Nephron progenitor cell (in vitro differentiated cells): ENCODE results near the gene CRKL.

Experiments
- DNase-seq: peaks from one replicate; pipeline ENCODE4 v3.0.0; 2021
- H3K27ac Mint-ChIP-seq: 2 replicates; pipeline ENCODE4 v1.8.0; 2021; ENCODE audit warnings: mild to moderate bottlenecking, moderate library complexity, mixed read lengths
- H3K27me3 Mint-ChIP-seq: 2 replicates; pipeline ENCODE4 v1.8.0; 2021; ENCODE audit warnings: mild to moderate bottlenecking, low read depth, mixed read lengths; ENCODE audit not compliant: poor library complexity
- H3K36me3 Mint-ChIP-seq: 2 replicates; pipeline ENCODE4 v1.8.0; 2021; ENCODE audit warnings: low read depth, mixed read lengths
- H3K4me1 Mint-ChIP-seq: 2 replicates; pipeline ENCODE4 v1.8.0; 2021; ENCODE audit warnings: mixed read lengths
- H3K4me3 Mint-ChIP-seq: 2 replicates; pipeline ENCODE4 v1.8.0; 2021; ENCODE audit warnings: mild to moderate bottlenecking, moderate library complexity, mixed read lengths
- H3K9me3 Mint-ChIP-seq: 2 replicates; pipeline ENCODE4 v1.8.0; 2021; ENCODE audit warnings: mild to moderate bottlenecking, moderate library complexity, mixed read lengths
- CTCF ChIP-seq: fragments of 200-600 bp; sonication (generic); IDR thresholded peaks from 2 replicates; pipeline ENCODE4 v1.5.0; 2021; ENCODE audit warnings: antibody characterized with exemption

Gene CRKL

GRCh38 chr22:20963201-20964052, 46.2 kb downstream of the CRKL start:
- peak overlapping the region; percentile 39 for H3K4me3 Mint-ChIP-seq
- H3K36me3 Mint-ChIP-seq = no peaks in the 10 kb centered on the region
- TF ChIP-seq CTCF = no peak
- no peaks in the 10 kb centered on the region for H3K9me3 Mint-ChIP-seq
- H3K27me3 Mint-ChIP-seq = peaks cover 64% of the 10 kb centered on the region
- no peak for DNase-seq
- H3K27ac Mint-ChIP-seq = no peak overlapping the region
- peaks cover 15% of the 10 kb centered on the region for H3K4me1 Mint-ChIP-seq

- Mint-ChIP-seq H3K36me3 (no peaks in the 10 kb centered on the region), H3K4me3 (peak overlapping the region; percentile 81), H3K9me3 (no peaks in the 10 kb centered on the region), H3K27me3 (peaks cover 60% of the 10 kb centered on the region), H3K4me1 (peaks cover 16% of the 10 kb centered on the region), H3K27ac (no peak overlapping the region)
- TF ChIP-seq CTCF = no peak
- DNase-seq = no peak
These were observed 47.0 kb downstream of the CRKL start for GRCh38 chr22:20964090-20964798.

GRCh38 chr22:20964799-20965103, 47.5 kb downstream of the CRKL start:
- Mint-ChIP-seq H3K4me3 (peak overlapping the region; percentile 81), H3K9me3 (no peaks in the 10 kb centered on the region), H3K36me3 (no peaks in the 10 kb centered on the region), H3K27me3 (peaks cover 63% of the 10 kb centered on the region), H3K27ac (no peak overlapping the region), H3K4me1 (peaks cover 16% of the 10 kb centered on the region)
- TF ChIP-seq CTCF = no peak
- no peak for DNase-seq

- no peaks in the 10 kb centered on the region for H3K9me3 Mint-ChIP-seq
- peak overlapping the region; percentile 54 for H3K4me3 Mint-ChIP-seq
- H3K36me3 Mint-ChIP-seq = no peaks in the 10 kb centered on the region
- H3K4me1 Mint-ChIP-seq = peaks cover 16% of the 10 kb centered on the region
- peak; percentile 46 for DNase-seq
- H3K27ac Mint-ChIP-seq = no peak overlapping the region
- H3K27me3 Mint-ChIP-seq = peaks cover 60% of the 10 kb centered on the region
- no peak for TF ChIP-seq CTCF
These were observed 48.1 kb downstream of the CRKL start for GRCh38 chr22:20965104-20965887.

- H3K27me3 Mint-ChIP-seq = peaks cover 57% of the 10 kb centered on the region
- H3K27ac Mint-ChIP-seq = no peak overlapping the region
- peaks cover 22% of the 10 kb centered on the region for H3K4me1 Mint-ChIP-seq
- H3K4me3 Mint-ChIP-seq = no peak overlapping the region
- no peaks in the 10 kb centered on the region for H3K36me3 Mint-ChIP-seq
- no peaks in the 10 kb centered on the region for H3K9me3 Mint-ChIP-seq
- no peak for DNase-seq
- no peak for TF ChIP-seq CTCF
These were observed 49.0 kb downstream of the CRKL start for GRCh38 chr22:20965888-20966855.
